HAP-1 (cell line): ENCODE results near the gene FOXK1.
"Not testable (repeated sequence)": the region's sequence is repeated elsewhere in the genome, so short reads cannot be mapped to it uniquely, and the experiment has no call there.

Experiments used
- DNase-seq, 2 experiments: peaks; one replicate each; pipeline ENCODE4 v3.0.0-alpha.2; 2016 to 2020; ENCODE audit warnings: low spot score in 2 of 2
- H3K27me3 ChIP-seq: fragments of 250-450 bp; sonication (Bioruptor Pico); 2 replicates; pipeline ENCODE4 v1.5.1; 2020; ENCODE audit warnings: low read depth, mild to moderate bottlenecking, moderate library complexity
- H3K36me3 ChIP-seq: fragments of 250-450 bp; sonication (Bioruptor Pico); replicated peaks from 2 replicates; pipeline ENCODE4 v1.5.1; 2020; ENCODE audit warnings: mild to moderate bottlenecking
- H3K4me1 ChIP-seq: fragments of 250-450 bp; sonication (Bioruptor Pico); 2 replicates; pipeline ENCODE4 v1.5.1; 2020; ENCODE audit warnings: mild to moderate bottlenecking
- H3K4me3 ChIP-seq: fragments of 250-450 bp; sonication (Bioruptor Pico); 2 replicates; pipeline ENCODE4 v1.5.1; 2020; ENCODE audit warnings: mild to moderate bottlenecking, moderate library complexity
- H3K9me3 ChIP-seq: fragments of 250-450 bp; sonication (Bioruptor Pico); 2 replicates; pipeline ENCODE4 v1.5.1; 2020; ENCODE audit warnings: mild to moderate bottlenecking, moderate library complexity
- in situ Hi-C: fragments of 300-500 bp; cut with MboI; formaldehyde crosslinking; loops from 3 replicates; pipeline ENCODE4 v1.14.3; 2020; ENCODE audit warnings: low sequenced_read_pairs, inconsistent platforms, mixed read lengths

Gene FOXK1

DNA sequence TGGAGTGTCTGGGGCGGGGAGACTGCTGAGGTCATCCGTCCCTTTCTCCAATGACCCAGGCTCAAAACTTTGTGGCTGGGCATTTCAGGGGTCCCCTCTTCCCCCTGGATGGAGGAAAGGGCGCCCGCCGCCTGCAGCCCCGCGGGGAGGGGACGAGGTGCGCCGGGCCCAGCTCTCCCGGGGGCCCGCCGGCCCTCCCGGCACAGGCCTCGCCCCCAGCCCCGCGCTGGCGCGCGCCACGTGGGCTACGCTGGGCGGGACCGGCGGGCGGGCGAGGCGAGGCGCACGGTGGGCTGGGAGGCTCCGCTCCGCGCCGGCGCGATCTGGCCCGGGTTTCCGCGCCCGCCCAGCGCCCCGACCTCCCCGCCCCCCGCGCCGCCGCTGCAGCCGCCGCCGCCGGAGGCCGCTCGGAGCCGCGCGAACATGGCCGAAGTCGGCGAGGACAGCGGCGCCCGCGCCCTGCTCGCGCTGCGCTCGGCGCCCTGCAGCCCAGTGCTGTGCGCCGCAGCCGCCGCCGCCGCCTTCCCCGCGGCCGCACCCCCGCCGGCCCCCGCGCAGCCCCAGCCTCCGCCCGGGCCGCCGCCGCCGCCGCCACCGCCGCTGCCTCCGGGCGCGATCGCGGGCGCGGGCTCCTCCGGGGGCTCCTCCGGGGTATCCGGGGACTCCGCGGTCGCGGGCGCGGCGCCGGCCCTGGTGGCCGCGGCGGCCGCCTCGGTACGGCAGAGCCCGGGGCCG, at the start of gene FOXK1:
Gene FOXK1, plus strand, starts transcription at position 410 of the 735 bp plus-strand sequence. Its CDS starts 14 bp downstream, at position 424.
- no peaks in the 10 kb centered on the region for H3K27me3 ChIP-seq
- peak within 1 kb of the TSS; percentile 68 for H3K4me3 ChIP-seq
- no peaks in the 10 kb centered on the region for H3K9me3 ChIP-seq
- in situ Hi-C loops = loop anchor here (5.0 kb wide), 1 partner anchor 70 kb away; no protein-coding TSS in a partner anchor
- H3K4me1 ChIP-seq = peaks cover 6% of the 10 kb centered on the region
- H3K36me3 ChIP-seq = peaks cover 6% of the 10 kb centered on the region; the same call in 1 of the 2 replicates
- DNase-seq = peak; percentile 33 to 85

DNA sequence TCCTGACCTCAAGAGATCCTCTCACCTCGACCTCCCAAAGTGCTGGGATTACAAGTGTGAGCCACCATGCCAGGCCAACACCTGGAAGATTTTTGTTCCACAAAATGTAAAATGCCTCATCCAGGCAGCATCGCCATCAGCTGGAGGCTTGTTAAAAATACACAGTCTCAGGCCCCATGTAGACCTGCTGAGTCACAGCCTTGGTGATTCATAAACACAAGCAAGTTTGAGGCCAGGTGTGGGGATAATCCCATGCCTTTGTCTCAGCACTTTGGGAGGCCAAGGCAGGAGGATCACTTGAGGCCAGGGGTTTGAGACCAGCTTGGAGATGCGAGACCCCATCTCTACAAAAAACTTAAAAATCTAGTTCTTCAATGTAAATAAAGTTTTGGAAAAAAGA, 49.1 kb upstream of the FOXK1 start:
- Histone ChIP-seq H3K9me3 (no peaks in the 10 kb centered on the region), H3K4me3 (no peak overlapping the region), H3K36me3 (no peaks in the 10 kb centered on the region), H3K4me1 (peaks cover 18% of the 10 kb centered on the region), H3K27me3 (no peaks in the 10 kb centered on the region)
- in situ Hi-C loops = no loop called here
- DNase-seq = no peak

DNA sequence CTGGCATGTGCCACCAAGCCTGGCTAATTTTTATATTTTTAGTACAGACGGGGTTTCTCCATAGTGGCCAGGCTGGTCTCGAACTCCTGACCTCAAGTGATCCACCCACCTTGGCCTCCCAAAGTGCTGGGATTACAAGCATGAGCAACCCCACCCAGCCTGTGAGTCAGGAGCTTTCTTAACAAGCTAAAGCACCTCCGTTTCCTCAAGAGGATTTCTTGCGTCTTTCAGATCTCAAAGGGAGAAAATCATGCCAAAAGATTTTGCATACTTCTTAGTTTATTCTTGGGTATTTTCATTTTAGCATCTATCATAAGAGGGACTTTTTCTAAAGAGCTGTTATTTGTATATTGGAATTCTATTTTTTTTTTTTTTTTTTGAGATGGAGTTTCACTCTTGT, 47.9 kb upstream of the FOXK1 start:
- H3K9me3 ChIP-seq = no peaks in the 10 kb centered on the region
- no peak for DNase-seq
- peaks cover 18% of the 10 kb centered on the region for H3K4me1 ChIP-seq
- no peaks in the 10 kb centered on the region for H3K36me3 ChIP-seq
- H3K27me3 ChIP-seq = no peaks in the 10 kb centered on the region
- in situ Hi-C loops = no loop called here
- no peak overlapping the region for H3K4me3 ChIP-seq

DNA sequence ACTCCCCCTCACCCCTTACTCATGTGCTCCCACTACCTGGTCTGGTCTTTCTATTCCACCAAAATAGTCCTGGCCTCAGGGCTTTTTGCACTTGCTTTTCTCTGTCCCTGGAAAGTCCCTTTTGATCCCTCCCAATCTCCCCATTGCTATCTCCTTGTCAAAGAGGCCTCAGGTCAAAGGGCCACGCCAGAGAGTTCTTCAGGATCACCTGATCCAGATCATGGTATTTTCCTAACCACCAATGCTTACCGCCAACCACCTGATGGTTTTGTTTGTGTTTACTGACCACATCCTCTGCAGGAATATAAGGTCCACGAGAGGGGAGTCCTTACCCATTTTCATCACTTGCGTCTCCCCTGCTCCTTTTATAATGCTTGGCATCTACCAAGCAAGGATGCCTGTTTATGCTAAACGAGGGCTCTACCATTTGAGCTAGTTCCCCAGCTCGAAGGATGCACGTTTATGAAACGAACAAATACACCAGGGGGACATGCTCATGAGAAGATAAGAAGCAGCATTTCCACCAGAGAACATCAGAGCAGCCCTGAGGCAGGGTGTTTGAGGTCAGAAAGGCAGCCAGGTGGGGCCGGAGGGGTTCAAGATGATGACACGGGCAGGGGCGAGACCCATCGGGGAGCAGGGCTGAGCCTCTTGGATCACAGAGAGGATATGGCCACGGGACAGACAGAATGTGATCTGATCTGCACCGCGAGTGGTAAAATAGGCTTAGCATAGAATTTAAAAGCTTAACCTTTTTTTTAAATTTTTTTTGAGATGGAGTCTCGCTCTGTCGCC, 43.1 kb upstream of the FOXK1 start:
- Histone ChIP-seq H3K36me3 (no peaks in the 10 kb centered on the region; the same call in 1 of the 2 replicates), H3K4me1 (peaks cover 9% of the 10 kb centered on the region; the same call in 1 of the 2 replicates), H3K27me3 (no peaks in the 10 kb centered on the region), H3K9me3 (0 out of 2 replicates have a peak, but pooled peaks cover under 1% of the 10 kb centered on the region), H3K4me3 (no peak overlapping the region)
- in situ Hi-C loops = no loop called here
- no peak for DNase-seq

DNA sequence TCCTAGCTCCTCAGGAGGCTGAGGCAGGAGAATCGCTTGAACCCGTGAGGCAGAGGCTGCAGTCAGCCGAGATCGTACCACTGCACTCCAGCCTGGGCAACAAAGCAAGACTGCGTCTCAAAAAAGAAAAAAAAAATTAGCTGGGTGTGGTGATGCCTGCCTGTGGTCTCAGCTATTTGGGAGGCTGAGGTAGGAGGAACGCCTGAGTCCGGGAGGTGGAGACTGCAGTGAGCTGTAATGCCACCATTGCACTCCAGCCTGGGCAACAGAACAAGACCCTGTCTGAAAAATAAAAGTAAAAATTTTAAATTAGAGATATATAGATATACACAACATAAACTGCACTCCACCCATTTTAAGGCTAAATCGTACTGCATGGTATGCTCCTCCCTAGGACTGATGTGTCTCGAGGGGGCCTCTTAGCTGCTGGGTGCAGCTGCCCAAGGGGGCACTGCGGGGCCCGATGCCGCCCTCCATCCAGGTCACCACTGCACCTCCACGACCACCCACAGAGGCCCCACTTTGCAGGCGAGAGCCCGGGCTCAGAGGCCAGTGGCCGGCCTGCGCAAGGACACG, 40.9 kb upstream of the FOXK1 start:
- DNase-seq = no peak
- Histone ChIP-seq H3K4me1 (peaks cover 9% of the 10 kb centered on the region; the same call in 1 of the 2 replicates), H3K36me3 (no peaks in the 10 kb centered on the region; the same call in 1 of the 2 replicates), H3K4me3 (peak overlapping the region; percentile 52), H3K9me3 (0 out of 2 replicates have a peak, but pooled peaks cover 2% of the 10 kb centered on the region), H3K27me3 (no peaks in the 10 kb centered on the region)
- in situ Hi-C loops = loop anchor here (5.0 kb wide), 1 partner anchor 36 kb away; no protein-coding TSS in a partner anchor

DNA sequence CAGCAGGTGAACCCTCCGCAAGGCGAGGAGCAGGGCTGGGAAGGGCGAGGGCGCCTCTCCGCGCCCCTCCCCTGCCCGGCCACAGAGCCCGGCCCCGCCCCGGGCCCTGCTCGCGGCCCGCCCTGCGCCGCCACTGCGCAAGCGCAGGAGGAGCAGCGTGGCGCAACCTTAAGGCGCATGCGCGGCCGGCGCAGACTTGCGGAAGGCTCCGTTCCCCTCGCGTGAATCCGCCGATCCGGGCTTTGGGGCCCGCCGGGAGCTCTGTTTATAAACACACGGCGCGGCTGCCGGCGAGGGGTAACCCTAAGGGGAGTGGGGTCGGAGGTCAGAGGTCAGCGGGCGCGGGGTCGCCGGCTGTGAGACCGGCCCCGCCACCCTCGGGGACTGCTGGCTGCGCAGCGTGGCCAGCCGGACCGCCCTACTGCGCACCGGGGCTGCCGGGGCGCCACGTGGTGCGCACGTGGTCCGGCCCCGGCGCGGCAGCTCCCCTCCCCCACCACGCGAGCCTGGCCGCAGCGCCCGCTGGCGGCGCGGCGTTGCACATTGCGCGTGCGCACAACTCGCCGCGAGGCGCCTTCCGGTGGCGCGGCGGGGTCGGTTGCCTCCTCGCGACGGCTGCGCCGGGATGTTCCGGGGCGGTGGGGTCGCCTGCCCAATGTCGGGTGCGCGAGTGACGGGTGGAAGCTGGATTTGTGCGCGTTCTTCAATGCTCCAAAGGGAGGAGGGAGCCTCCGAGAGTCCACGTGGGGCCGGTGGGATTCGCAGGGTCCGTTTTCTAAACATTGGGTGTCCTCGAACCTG, 40.2 kb upstream of the FOXK1 start:
- no peaks in the 10 kb centered on the region; the same call in 1 of the 2 replicates for H3K36me3 ChIP-seq
- in situ Hi-C loops = loop anchor here (5.0 kb wide), 1 partner anchor 35 kb away; no protein-coding TSS in a partner anchor

DNA sequence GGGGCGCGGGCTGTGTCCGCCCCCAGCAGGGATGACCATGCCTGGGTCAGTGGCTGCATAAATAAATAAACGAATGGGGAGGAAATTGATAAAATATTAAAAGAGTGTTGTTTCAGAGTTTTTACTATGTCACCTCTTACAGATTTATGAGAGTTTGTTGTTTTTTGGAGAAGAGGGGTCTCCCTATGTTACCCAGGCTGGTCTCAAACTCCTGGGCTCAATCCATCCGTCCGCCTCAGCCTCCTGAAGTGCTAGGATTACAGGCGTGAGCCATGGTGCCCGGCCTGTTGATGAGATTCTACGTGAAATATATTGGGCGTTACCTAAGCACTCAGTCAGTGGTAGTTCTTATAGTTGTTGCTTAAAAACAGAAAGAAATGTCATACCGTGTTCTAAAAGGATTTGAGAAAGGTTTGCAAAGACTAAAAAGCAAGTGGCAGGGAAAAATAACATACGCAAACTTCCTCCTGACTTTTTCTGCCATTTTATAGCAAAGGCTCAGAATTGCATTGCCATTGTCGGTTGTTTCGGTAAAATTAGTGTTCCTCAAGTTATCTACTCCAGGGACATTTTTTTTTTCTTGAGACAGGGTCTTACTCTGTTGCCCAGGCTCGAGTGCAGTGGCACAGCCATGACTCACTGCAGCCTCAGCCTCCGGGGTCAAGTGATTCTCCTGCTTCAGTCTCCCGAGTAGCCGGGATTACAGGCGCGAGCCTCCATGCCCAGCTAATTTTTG, 39.5 kb upstream of the FOXK1 start:
- in situ Hi-C loops = loop anchor here (5.0 kb wide), 1 partner anchor 35 kb away; no protein-coding TSS in a partner anchor
- Histone ChIP-seq H3K9me3 (0 out of 2 replicates have a peak, but pooled peaks cover 2% of the 10 kb centered on the region), H3K36me3 (no peaks in the 10 kb centered on the region; the same call in 1 of the 2 replicates), H3K4me3 (peak overlapping the region; percentile 52), H3K4me1 (peaks cover 9% of the 10 kb centered on the region; the same call in 1 of the 2 replicates), H3K27me3 (no peaks in the 10 kb centered on the region)
- no peak for DNase-seq

More for the DNA sequence above, 40.2 kb upstream of the FOXK1 start:
- H3K9me3 ChIP-seq = 0 out of 2 replicates have a peak, but pooled peaks cover 2% of the 10 kb centered on the region
- DNase-seq = peak; percentile 88 to 95
- no peaks in the 10 kb centered on the region for H3K27me3 ChIP-seq
- peak overlapping the region; percentile 52 for H3K4me3 ChIP-seq
- H3K4me1 ChIP-seq = peaks cover 9% of the 10 kb centered on the region; the same call in 1 of the 2 replicates

DNA sequence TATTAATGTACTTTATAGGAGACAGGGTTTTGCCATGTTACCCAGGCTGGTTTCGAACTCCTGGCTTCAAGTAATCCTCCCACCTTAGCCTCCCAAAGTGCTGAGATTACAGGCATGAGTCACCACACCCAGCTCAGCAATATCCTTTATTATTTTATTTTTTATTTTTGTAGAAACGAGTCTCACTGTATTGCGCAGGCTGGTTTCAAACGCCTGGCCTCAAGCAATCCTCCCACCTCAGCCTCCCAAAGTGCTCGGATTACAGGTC, 39.0 kb upstream of the FOXK1 start:
- DNase-seq, H3K4me1 ChIP-seq, H3K9me3 ChIP-seq, H3K27me3 ChIP-seq, H3K36me3 ChIP-seq, H3K4me3 ChIP-seq: not testable (repeated sequence)
- in situ Hi-C loops = loop anchor here (5.0 kb wide), 1 partner anchor 34 kb away; no protein-coding TSS in a partner anchor

DNA sequence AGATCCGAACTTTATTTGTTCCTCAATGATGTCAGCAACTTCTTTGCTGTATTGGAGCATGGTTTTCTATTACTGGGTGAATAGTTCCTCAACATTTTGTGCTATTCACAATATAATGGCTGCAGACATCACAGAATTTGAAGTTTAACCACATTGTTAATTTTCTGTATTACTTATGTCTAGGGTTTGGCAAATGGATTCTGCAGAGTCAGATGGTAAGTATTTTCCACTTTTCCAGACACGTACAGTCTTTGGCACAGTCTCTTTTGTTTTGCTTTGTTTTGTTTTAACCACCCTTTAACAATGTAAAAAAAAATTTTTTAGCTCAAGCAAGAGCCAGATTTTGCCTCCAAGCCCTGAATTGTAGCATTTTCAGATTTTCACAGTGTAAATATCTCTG, 36.8 kb upstream of the FOXK1 start:
- Histone ChIP-seq H3K27me3 (no peaks in the 10 kb centered on the region), H3K4me3 (no peak overlapping the region), H3K9me3 (0 out of 2 replicates have a peak, but pooled peaks cover 2% of the 10 kb centered on the region), H3K4me1 (peaks cover 9% of the 10 kb centered on the region; the same call in 1 of the 2 replicates), H3K36me3 (no peaks in the 10 kb centered on the region; the same call in 1 of the 2 replicates)
- in situ Hi-C loops = no loop called here
- no peak for DNase-seq

DNA sequence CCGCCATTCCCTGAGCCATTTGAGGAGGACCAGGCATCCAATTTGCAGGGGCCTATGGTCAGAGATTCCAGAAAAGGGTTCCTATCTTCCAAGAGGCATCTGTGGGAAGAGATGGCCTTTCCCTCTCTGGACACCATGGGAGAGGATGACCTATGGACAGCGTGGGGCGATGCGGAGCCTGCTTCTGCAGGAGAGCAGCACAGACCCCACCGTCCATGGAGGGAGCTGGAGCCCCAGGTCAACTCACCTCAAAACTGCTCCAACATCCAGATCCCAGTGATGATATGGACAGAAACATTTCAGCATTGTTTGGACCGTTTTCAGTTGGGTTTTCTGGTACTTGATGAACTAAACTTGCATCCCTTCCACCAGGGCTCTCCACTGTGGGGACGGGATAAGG, 34.0 kb upstream of the FOXK1 start:
- no peak overlapping the region for H3K4me3 ChIP-seq
- peaks cover 12% of the 10 kb centered on the region for H3K4me1 ChIP-seq
- no peak for DNase-seq
- in situ Hi-C loops = no loop called here
- no peaks in the 10 kb centered on the region; the same call in 1 of the 2 replicates for H3K36me3 ChIP-seq
- H3K9me3 ChIP-seq = 0 out of 2 replicates have a peak, but pooled peaks cover 2% of the 10 kb centered on the region
- no peaks in the 10 kb centered on the region for H3K27me3 ChIP-seq

DNA sequence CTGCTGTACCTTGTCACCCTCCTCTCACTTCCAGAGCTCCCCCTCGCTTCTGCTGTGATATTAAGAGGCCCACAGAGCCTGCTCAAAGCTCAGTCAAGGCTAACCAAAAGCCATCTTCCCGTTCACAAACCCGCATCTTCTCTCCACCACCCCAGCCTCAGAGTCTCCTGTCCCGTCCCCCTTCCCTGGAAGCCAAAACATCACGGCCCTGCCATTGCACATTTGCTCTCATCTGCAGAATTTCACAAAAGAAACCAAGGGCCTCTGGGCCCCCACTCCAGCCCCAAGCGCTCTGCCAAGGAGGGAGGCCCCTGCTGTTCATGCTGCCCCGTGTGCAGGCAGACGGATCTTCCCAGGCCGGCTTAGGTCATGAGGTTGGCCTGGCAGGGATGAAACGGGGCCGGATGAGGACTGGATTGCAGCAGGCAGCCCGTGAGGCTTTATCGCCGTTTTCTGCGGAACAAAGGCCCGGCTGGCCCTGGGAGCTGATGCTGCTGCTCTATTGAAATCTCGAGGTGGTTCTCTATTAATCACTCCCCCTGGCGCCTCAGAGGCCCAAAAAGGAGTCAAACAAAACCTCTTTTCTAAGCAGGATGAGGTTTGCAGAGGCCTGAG, 31.6 kb upstream of the FOXK1 start:
- H3K9me3 ChIP-seq = no peaks in the 10 kb centered on the region
- in situ Hi-C loops = no loop called here
- peak; percentile 62 to 80 for DNase-seq

DNA sequence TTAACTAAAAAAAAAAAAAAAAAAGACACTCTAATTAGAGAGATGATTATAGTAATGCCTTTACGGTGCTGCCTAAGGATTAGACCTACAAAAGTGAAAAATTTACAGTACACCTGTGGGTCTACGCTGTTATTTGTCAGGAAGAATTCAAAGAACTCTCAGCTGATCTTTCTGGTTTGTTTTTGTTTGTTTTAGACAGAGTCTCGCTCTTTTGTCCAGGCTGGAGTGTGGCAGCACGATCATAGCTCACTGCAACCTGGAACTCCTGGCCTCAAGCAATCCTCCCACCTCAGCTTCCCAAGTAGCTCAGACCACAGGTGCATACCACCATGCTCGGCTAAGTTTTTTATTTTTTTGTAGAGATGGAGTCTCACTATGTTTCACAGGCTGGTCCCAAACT, 28.3 kb upstream of the FOXK1 start:
- H3K4me1 ChIP-seq = peaks cover 12% of the 10 kb centered on the region
- H3K36me3 ChIP-seq = no peaks in the 10 kb centered on the region
- DNase-seq = no peak
- H3K4me3 ChIP-seq = no peak overlapping the region
- peaks cover 2% of the 10 kb centered on the region; the same call in 1 of the 2 replicates for H3K9me3 ChIP-seq
- no peaks in the 10 kb centered on the region for H3K27me3 ChIP-seq
- in situ Hi-C loops = no loop called here

More for the DNA sequence above, 31.6 kb upstream of the FOXK1 start:
- no peak overlapping the region for H3K4me3 ChIP-seq
- H3K27me3 ChIP-seq = no peaks in the 10 kb centered on the region
- no peaks in the 10 kb centered on the region for H3K36me3 ChIP-seq
- peaks cover 12% of the 10 kb centered on the region for H3K4me1 ChIP-seq
